H1 (cell line): Measurements from ENCODE around the gene TUBA4B. TPM values are rescaled to one million over a fixed set of nuclear protein-coding genes. Genes with fewer than 3 reads are reported as not detected.

Experiments
- CTCF ChIA-PET: fragments of 300-600 bp; sonication (Branson Sonifier 250); formaldehyde crosslinking; loops from one replicate; lab custom pipeline; 2021; ENCODE audit not compliant: partially characterized antibody; lab: Charles Lee
- POLR2A ChIA-PET: fragments of 300-600 bp; sonication (Branson Sonifier 250); formaldehyde crosslinking; loops from one replicate; lab custom pipeline; 2021; ENCODE audit warnings: inconsistent platforms; ENCODE audit not compliant: partially characterized antibody; lab: Charles Lee
- DNase-seq, 2 experiments: peaks; one replicate each; pipeline versions ENCODE4 v3.0.0 to v3.0.0-alpha.2; 2010 to 2022; ENCODE audit warnings: low spot score in 2 of 2, low read depth in 1 of 2, mixed read lengths in 1 of 2
- FAIRE-seq: peaks from 2 replicates; lab custom pipeline; 2011; peaks lifted over from hg19 to GRCh38; lab: Jason Lieb, UNC
- H2AFZ ChIP-seq: 2 replicates; pipeline ENCODE4 v1.8.1; 2012; ENCODE audit warnings: low read length, inconsistent platforms
- H2AK5ac ChIP-seq: 2 replicates; pipeline ENCODE4 v1.6.1; 2013; ENCODE audit warnings: low read depth, low read length
- H2BK120ac ChIP-seq: replicated peaks from 2 replicates; pipeline ENCODE3; 2013; ENCODE audit warnings: low read depth, low read length, inconsistent platforms
- H2BK12ac ChIP-seq: 2 replicates; pipeline ENCODE4 v1.6.1; 2013; ENCODE audit warnings: low read depth, low read length
- H2BK15ac ChIP-seq: 2 replicates; pipeline ENCODE4 v1.6.1; 2013; ENCODE audit warnings: low read length
- H2BK20ac ChIP-seq: 2 replicates; pipeline ENCODE4 v1.6.1; 2013; ENCODE audit warnings: low read length
- H2BK5ac ChIP-seq: 2 replicates; pipeline ENCODE4 v1.6.1; 2013; ENCODE audit warnings: low read depth, low read length
- H3K14ac ChIP-seq: 2 replicates; pipeline ENCODE4 v1.6.1; 2013; ENCODE audit warnings: inconsistent platforms; ENCODE audit not compliant: insufficient read length
- H3K18ac ChIP-seq: 2 replicates; pipeline ENCODE4 v1.6.1; 2013; ENCODE audit warnings: low read length; ENCODE audit errors: extremely low read depth
- H3K23ac ChIP-seq: 2 replicates; pipeline ENCODE4 v1.6.1; 2013; ENCODE audit warnings: inconsistent platforms; ENCODE audit not compliant: insufficient read length
- H3K23me2 ChIP-seq: 2 replicates; pipeline ENCODE4 v1.6.1; 2013; ENCODE audit warnings: low read depth, low read length
- H3K27ac ChIP-seq: 2 replicates; pipeline ENCODE4 v1.6.1; 2011; ENCODE audit warnings: low read depth, low read length, inconsistent platforms
- H3K27me3 ChIP-seq, 4 experiments: replicated peaks in 1 of 4; 1 replicate in 1 of 4; 2 replicates in 3 of 4; pipeline versions ENCODE4 v1.6.1 to v1.8.1; 2011 to 2013; ENCODE audit warnings: low read length in 3 of 4, mild to moderate bottlenecking in 3 of 4, inconsistent platforms in 2 of 4, mixed read lengths in 2 of 4, moderate library complexity in 1 of 4; ENCODE audit not compliant: control insufficient read depth in 3 of 4, insufficient read depth in 3 of 4; ENCODE audit errors: extremely low read depth in 1 of 4
- H3K36me3 ChIP-seq, 4 experiments: 2 replicates each; pipeline versions ENCODE4 v1.6.1 to v1.8.1; 2011 to 2013; ENCODE audit warnings: mild to moderate bottlenecking in 4 of 4, low read length in 3 of 4, moderate library complexity in 2 of 4, control low read depth in 1 of 4, inconsistent platforms in 1 of 4; ENCODE audit not compliant: insufficient read depth in 4 of 4, control insufficient read depth in 2 of 4
- H3K4ac ChIP-seq: replicated peaks from 2 replicates; pipeline ENCODE3; 2013; ENCODE audit warnings: low read length, low read depth, mixed read lengths, inconsistent platforms; ENCODE audit not compliant: insufficient read length
- H3K4me1 ChIP-seq, 4 experiments: replicated peaks in 1 of 4; 1 replicate in 1 of 4; 2 replicates in 3 of 4; pipeline versions ENCODE4 v1.6.1 to v1.8.1; 2011 to 2013; ENCODE audit warnings: low read length in 3 of 4, inconsistent platforms in 2 of 4, mixed read lengths in 1 of 4; ENCODE audit not compliant: insufficient read depth in 4 of 4, control insufficient read depth in 3 of 4
- H3K4me2 ChIP-seq, 2 experiments: 2 replicates each; pipeline versions ENCODE4 v1.6.1 to v1.8.1; 2011 to 2013; ENCODE audit warnings: low read depth in 2 of 2, low read length in 2 of 2, control low read depth in 1 of 2, inconsistent platforms in 1 of 2, mild to moderate bottlenecking in 1 of 2; ENCODE audit not compliant: insufficient read depth in 1 of 2
- H3K4me3 ChIP-seq, 4 experiments: fragments of 200-600, 300-600 bp in 1 of 4; sonication (generic), shearing (Covaris generic), sonication (Bioruptor Twin) in 1 of 4; 2 replicates each; pipeline versions ENCODE4 v1.5.1 to v1.8.1; 2011 to 2016; ENCODE audit warnings: low read length in 4 of 4, low read depth in 3 of 4, control low read depth in 2 of 4, inconsistent platforms in 2 of 4, mild to moderate bottlenecking in 2 of 4, mixed read lengths in 1 of 4, moderate library complexity in 1 of 4; ENCODE audit not compliant: insufficient read depth in 2 of 4; ENCODE audit errors: extremely low read depth in 1 of 4
- H3K56ac ChIP-seq: replicated peaks from 2 replicates; pipeline ENCODE3; 2013; ENCODE audit warnings: low read depth, mild to moderate bottlenecking, mixed read lengths, low read length, inconsistent platforms; ENCODE audit not compliant: insufficient read length
- H3K79me1 ChIP-seq: 2 replicates; pipeline ENCODE4 v1.6.1; 2013; ENCODE audit warnings: low read depth, low read length, control low read depth
- H3K79me2 ChIP-seq, 2 experiments: 2 replicates each; pipeline versions ENCODE4 v1.6.1 to v1.8.1; 2012 to 2013; ENCODE audit warnings: low read length in 2 of 2, mild to moderate bottlenecking in 2 of 2, inconsistent platforms in 1 of 2; ENCODE audit not compliant: insufficient read depth in 2 of 2, control insufficient read depth in 1 of 2
- H3K9ac ChIP-seq, 4 experiments: replicated peaks in 1 of 4; 1 replicate in 1 of 4; 2 replicates in 3 of 4; pipeline versions ENCODE4 v1.6.1 to v1.8.1; 2011 to 2013; ENCODE audit warnings: low read depth in 3 of 4, low read length in 3 of 4, control low read depth in 2 of 4, mild to moderate bottlenecking in 2 of 4, moderate library complexity in 2 of 4, inconsistent platforms in 1 of 4; ENCODE audit errors: extremely low read depth in 1 of 4
- H3K9me3 ChIP-seq, 2 experiments: 2 replicates each; pipeline versions ENCODE4 v1.6.1 to v1.8.1; 2012 to 2013; ENCODE audit warnings: mild to moderate bottlenecking in 2 of 2, moderate library complexity in 2 of 2, control low read depth in 1 of 2, inconsistent platforms in 1 of 2, low read depth in 1 of 2, low read length in 1 of 2, mixed read lengths in 1 of 2; ENCODE audit not compliant: insufficient read depth in 2 of 2
- H4K20me1 ChIP-seq, 2 experiments: replicated peaks in 1 of 2; 2 replicates each; pipeline versions ENCODE3 to v1.8.1; 2011 to 2013; ENCODE audit warnings: inconsistent platforms in 2 of 2, low read length in 2 of 2, mild to moderate bottlenecking in 1 of 2; ENCODE audit not compliant: insufficient read depth in 2 of 2, control insufficient read depth in 1 of 2
- H4K5ac ChIP-seq: 2 replicates; pipeline ENCODE4 v1.6.1; 2013; ENCODE audit warnings: low read length, low read depth, mixed read lengths, inconsistent platforms; ENCODE audit not compliant: insufficient read length
- H4K8ac ChIP-seq: 2 replicates; pipeline ENCODE4 v1.8.0; 2013; ENCODE audit warnings: mild to moderate bottlenecking, moderate library complexity, low read length, inconsistent platforms; ENCODE audit not compliant: insufficient read depth; ENCODE audit errors: extremely low read depth
- H4K91ac ChIP-seq: replicated peaks from 2 replicates; pipeline ENCODE3; 2013; ENCODE audit warnings: low read length, mixed read lengths, inconsistent platforms; ENCODE audit not compliant: insufficient read length
- BACH1 ChIP-seq: IDR thresholded peaks from 2 replicates; pipeline ENCODE4 v1.6.1; 2012; ENCODE audit warnings: low read length, improper control_type of control experiment
- KDM1A ChIP-seq: fragments of 200-600, 300-600 bp; sonication (generic); IDR thresholded peaks from 2 replicates; pipeline ENCODE4 v1.7.1; 2016; ENCODE audit warnings: mild to moderate bottlenecking, low read length, borderline replicate concordance
- KDM4A ChIP-seq: IDR thresholded peaks from one replicate; pipeline ENCODE4 v1.7.1; 2012; ENCODE audit warnings: low read depth, mild to moderate bottlenecking, moderate library complexity, low read length, inconsistent platforms; ENCODE audit not compliant: severe bottlenecking
- NANOG ChIP-seq: IDR thresholded peaks from 2 replicates; pipeline ENCODE4 v1.6.1; 2011; ENCODE audit warnings: low read length, low read depth, mild to moderate bottlenecking, inconsistent platforms; ENCODE audit not compliant: insufficient read depth, poor library complexity, severe bottlenecking
- POLR2A ChIP-seq, 2 experiments: IDR thresholded peaks; 1 replicate in 1 of 2; 2 replicates in 1 of 2; pipeline ENCODE4 v1.6.1; 2011; ENCODE audit warnings: low read depth in 2 of 2, low read length in 2 of 2, mild to moderate bottlenecking in 2 of 2; ENCODE audit errors: control extremely low read depth in 1 of 2
- RFX5 ChIP-seq: IDR thresholded peaks from 2 replicates; pipeline ENCODE4 v1.6.1; 2011; ENCODE audit warnings: low read depth, low read length, improper control_type of control experiment, borderline replicate concordance
- RXRA ChIP-seq: IDR thresholded peaks from 2 replicates; pipeline ENCODE4 v1.6.1; 2011; ENCODE audit warnings: low read depth, mild to moderate bottlenecking, low read length, moderate library complexity; ENCODE audit not compliant: insufficient read depth
- SIRT6 ChIP-seq: IDR thresholded peaks from one replicate; pipeline ENCODE4 v1.7.1; 2012; ENCODE audit warnings: low read length, inconsistent platforms
- TAF1 ChIP-seq: IDR thresholded peaks from 2 replicates; pipeline ENCODE4 v1.6.1; 2011; ENCODE audit warnings: mild to moderate bottlenecking, low read depth, low read length
- TEAD4 ChIP-seq: IDR thresholded peaks from 2 replicates; pipeline ENCODE4 v1.6.1; 2012; ENCODE audit warnings: low read depth, low read length, inconsistent platforms, mixed read lengths
- WGBS, 2 experiments: shearing (Covaris generic) in 1 of 2; methylation state at CpG; one replicate each; pipeline versions ENCODE4 v1.1.6 to v1.1.7; 2013 to 2015; ENCODE audit warnings: low lambda C conversion rate in 2 of 2, mixed read lengths in 2 of 2, inconsistent platforms in 1 of 2, low coverage in 1 of 2, missing lambda C conversion rate in 1 of 2; ENCODE audit not compliant: insufficient replicate concordance in 2 of 2, insufficient coverage in 1 of 2, insufficient read length in 1 of 2; ENCODE audit errors: extremely low coverage in 1 of 2, missing lambda C conversion rate in 1 of 2; 5-methylcytosine and 5-hydroxymethylcytosine counted together
- polyA plus RNA-seq, 7 experiments: library from polyadenylated mRNA; depleted of rRNA in 3 of 7; stranded (reverse) in 5 of 7; unstranded in 2 of 7; fragments of >200 nt in 5 of 7; fragments of 200-250 nt in 2 of 7; gene quantifications; 1 replicate in 5 of 7; 2 replicates in 1 of 7; 4 replicates in 1 of 7; pipeline versions ENCODE4 v1.2.1 to v1.2.3, GENCODE V29; 2011 to 2013; ENCODE audit warnings: missing spikeins in 2 of 7, mixed read lengths in 2 of 7
- total RNA-seq: library from RNA; stranded (reverse); fragmentation: NEBNext Ultra II Directional; extraction: Animal tissue kit (Norgen Biotek cat#: 25700); gene quantifications from 2 replicates; pipeline ENCODE4 v1.2.1, GENCODE V29; 2021
- TF ChIP-seq, protein P1 (sequence below): IDR thresholded peaks from 2 replicates; pipeline ENCODE4 v1.6.1; 2012; ENCODE audit warnings: inconsistent platforms
- TF ChIP-seq, protein P2 (sequence below): IDR thresholded peaks from 2 replicates; pipeline ENCODE4 v1.6.1; 2011; ENCODE audit warnings: low read depth, mild to moderate bottlenecking, low read length; ENCODE audit not compliant: insufficient read depth

TUBA4B gene
- total and polyA plus RNA-seq, 2 of the 8 experiments (the other 6 are each of a cell fraction or from before 2014, with no cell fraction given): 0.08 to 0.24 TPM

DNA sequence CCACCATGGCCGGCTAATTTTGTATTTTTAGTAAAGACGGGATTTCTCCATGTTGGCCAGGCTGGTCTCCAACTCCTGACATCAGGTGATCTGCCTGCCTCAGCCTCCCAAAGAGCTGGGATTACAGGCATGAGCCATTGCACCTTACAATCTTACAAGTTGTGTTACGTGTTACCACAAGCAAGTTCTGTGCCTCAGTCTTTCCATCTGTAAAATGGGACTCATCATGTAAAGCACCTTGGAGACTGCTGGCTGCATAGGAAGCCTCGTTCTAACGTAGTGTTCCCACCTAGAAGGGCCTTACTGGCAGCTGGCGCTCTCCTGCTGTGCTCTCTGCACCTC is 36.1 kb downstream of the TUBA4B start:
- POLR2A ChIA-PET: interaction anchor here (0.9 to 3.4 kb wide), 3 partner anchors 10 to 46 kb away, joined by 3 to 19 read pairs (median 3); no protein-coding TSS in a partner anchor
- peaks cover 0 to 2% of the 10 kb centered on the region in 2 experiments for H4K20me1 ChIP-seq
- H2BK12ac ChIP-seq: no peak overlapping the region
- H3K79me1 ChIP-seq: no peaks in the 10 kb centered on the region
- no peak overlapping the region for H2AK5ac ChIP-seq
- H3K4ac ChIP-seq: no peak overlapping the region
- no peak overlapping the region for H2AFZ ChIP-seq
- no peak overlapping the region for H2BK5ac ChIP-seq
- no peaks in the 10 kb centered on the region for H3K79me2 ChIP-seq
- no peak overlapping the region for H3K9ac ChIP-seq
- no peak overlapping the region for H3K27ac ChIP-seq
- no peak overlapping the region for H2BK20ac ChIP-seq
- H3K9me3 ChIP-seq: 0 out of 4 replicates have a peak, but pooled peaks cover 0 to 5% of the 10 kb centered on the region in 2 experiments
- no peak overlapping the region for H3K14ac ChIP-seq
- 93% methylated on average over 6 of the region's 6 CpGs; no CpG with 5 or more reads in 1 of the 2 experiments for WGBS, 2 experiments
- H3K18ac ChIP-seq: no peak overlapping the region
- H3K36me3 ChIP-seq: no peaks in the 10 kb centered on the region; a peak in 1 of 8 replicates
- H4K8ac ChIP-seq: no peak overlapping the region
- H3K27me3 ChIP-seq: peaks cover 0 to 8% (median 3%) of the 10 kb centered on the region in 4 experiments; a peak in 3 of 7 replicates
- H3K4me3 ChIP-seq: no peak overlapping the region
- H4K5ac ChIP-seq: no peak overlapping the region
- CTCF ChIA-PET: interaction anchor here (0.7 to 9.0 kb wide), 8 partner anchors 8 to 230 kb away, joined by 3 to 220 read pairs (median 4); partner anchors contain the start of genes DNAJB2, GLB1L, PTPRN and STK16
- H4K91ac ChIP-seq: no peak overlapping the region
- H3K23ac ChIP-seq: no peak overlapping the region
- TF ChIP-seq TEAD4 (no peak), KDM1A (no peak), RXRA (no peak), KDM4A (no peak), SIRT6 (no peak), TAF1 (no peak), POLR2A (IDR thresholded peaks at IDR 0.05; ENCODE audit: control extremely low read depth in 1 of 2, low read depth in 2 of 2, low read length in 2 of 2) (no peak), NANOG (no peak), RFX5 (no peak), BACH1 (no peak)
- TF ChIP-seq, protein P1, sequence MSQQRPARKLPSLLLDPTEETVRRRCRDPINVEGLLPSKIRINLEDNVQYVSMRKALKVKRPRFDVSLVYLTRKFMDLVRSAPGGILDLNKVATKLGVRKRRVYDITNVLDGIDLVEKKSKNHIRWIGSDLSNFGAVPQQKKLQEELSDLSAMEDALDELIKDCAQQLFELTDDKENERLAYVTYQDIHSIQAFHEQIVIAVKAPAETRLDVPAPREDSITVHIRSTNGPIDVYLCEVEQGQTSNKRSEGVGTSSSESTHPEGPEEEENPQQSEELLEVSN: no peak
- TF ChIP-seq, protein P2, sequence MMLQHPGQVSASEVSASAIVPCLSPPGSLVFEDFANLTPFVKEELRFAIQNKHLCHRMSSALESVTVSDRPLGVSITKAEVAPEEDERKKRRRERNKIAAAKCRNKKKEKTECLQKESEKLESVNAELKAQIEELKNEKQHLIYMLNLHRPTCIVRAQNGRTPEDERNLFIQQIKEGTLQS: no peak
- H3K23me2 ChIP-seq: peaks cover 1% of the 10 kb centered on the region; the same call in 1 of the 2 replicates
- H3K56ac ChIP-seq: no peak overlapping the region
- H2BK15ac ChIP-seq: no peak overlapping the region
- H3K4me2 ChIP-seq: no peak overlapping the region
- peaks cover 0 to 10% (median 7%) of the 10 kb centered on the region in 4 experiments; a peak in 6 of 7 replicates for H3K4me1 ChIP-seq
- H2BK120ac ChIP-seq: no peak overlapping the region
- DNase-seq (no peak), FAIRE-seq (no peak)
